T-helper 1 cell (primary cell): ENCODE data around the gene NDUFA12.
"Not testable (repeated sequence)": the region's sequence is repeated elsewhere in the genome, so short reads cannot be mapped to it uniquely, and the experiment has no call there.

Experiments
- DNase-seq, 5 donors: peaks; one replicate each; pipeline ENCODE4 v3.0.0-alpha.2; 2012 to 2020
- total RNA-seq, 4 donors: gene quantifications; one replicate each; lab custom pipeline; 2026; lab: John Stamatoyannopoulos, UW

The NDUFA12 gene
- total RNA-seq, result 20.9 to 33.2 (median 25.2) reads per million in 4 donors

GRCh38 chr12:95003213-95003920, at the start of gene NDUFA12:
Gene NDUFA12 (minus strand): TSS chr12:95003697. CDS start chr12:95003680, 17 bp downstream.
- DNase-seq, result peak; percentile 87 to 97 (median 92)

GRCh38 chr12:95051241-95051640, 47.7 kb upstream of the NDUFA12 start:
- DNase-seq, result no peak

- DNase-seq, result peak in 1 of 5 donors; percentile 13
Measured at GRCh38 chr12:95037906-95038305, 34.4 kb upstream of the NDUFA12 start.

- no peak for DNase-seq
Measured at GRCh38 chr12:95034750-95035149, 31.3 kb upstream of the NDUFA12 start.

GRCh38 chr12:95022477-95022876, 19.0 kb upstream of the NDUFA12 start:
- no peak for DNase-seq

- DNase-seq, result no peak
Measured at GRCh38 chr12:95017482-95017881, 14.0 kb upstream of the NDUFA12 start.

GRCh38 chr12:95016120-95016519, 12.6 kb upstream of the NDUFA12 start:
- DNase-seq, result no peak

GRCh38 chr12:95014554-95014953, 11.1 kb upstream of the NDUFA12 start:
- no peak for DNase-seq

GRCh38 chr12:95006206-95006605, 2.7 kb upstream of the NDUFA12 start:
- no peak for DNase-seq

GRCh38 chr12:95004610-95005009, 1.1 kb upstream of the NDUFA12 start:
- no peak for DNase-seq

- DNase-seq, result no peak
Measured at GRCh38 chr12:95003921-95004272, 400 bp upstream of the NDUFA12 start.

GRCh38 chr12:95002754-95003153, 743 bp downstream of the NDUFA12 start:
- no peak for DNase-seq

- DNase-seq, result no peak
Measured at GRCh38 chr12:94998326-94998725, 5.2 kb downstream of the NDUFA12 start.

GRCh38 chr12:94997726-94998125, 5.8 kb downstream of the NDUFA12 start:
- DNase-seq, result no peak

GRCh38 chr12:94997061-94997460, 6.4 kb downstream of the NDUFA12 start:
- no peak for DNase-seq

- DNase-seq, result no peak
Measured at GRCh38 chr12:94994312-94994711, 9.2 kb downstream of the NDUFA12 start.

- not testable (repeated sequence) for DNase-seq
Measured at GRCh38 chr12:94993855-94994254, 9.6 kb downstream of the NDUFA12 start.

GRCh38 chr12:94990222-94990621, 13.3 kb downstream of the NDUFA12 start:
- no peak for DNase-seq

- DNase-seq, result peak in 1 of 5 donors; percentile 16
Measured at GRCh38 chr12:94988471-94988870, 15.0 kb downstream of the NDUFA12 start.

- DNase-seq, result peak in 1 of 5 donors; percentile 21
Measured at GRCh38 chr12:94987801-94988200, 15.7 kb downstream of the NDUFA12 start.

GRCh38 chr12:94987076-94987669, 16.3 kb downstream of the NDUFA12 start:
- DNase-seq, result no peak

- DNase-seq, result not testable (repeated sequence)
Measured at GRCh38 chr12:94985099-94985498, 18.4 kb downstream of the NDUFA12 start.

GRCh38 chr12:94983321-94983720, 20.2 kb downstream of the NDUFA12 start:
- no peak for DNase-seq

- DNase-seq, result no peak
Measured at GRCh38 chr12:94982456-94982855, 21.0 kb downstream of the NDUFA12 start.

- no peak for DNase-seq
Measured at GRCh38 chr12:94980577-94980976, 22.9 kb downstream of the NDUFA12 start.
